ENCODE measurements around the gene ZBTB46.

ZBTB46 gene

DNA sequence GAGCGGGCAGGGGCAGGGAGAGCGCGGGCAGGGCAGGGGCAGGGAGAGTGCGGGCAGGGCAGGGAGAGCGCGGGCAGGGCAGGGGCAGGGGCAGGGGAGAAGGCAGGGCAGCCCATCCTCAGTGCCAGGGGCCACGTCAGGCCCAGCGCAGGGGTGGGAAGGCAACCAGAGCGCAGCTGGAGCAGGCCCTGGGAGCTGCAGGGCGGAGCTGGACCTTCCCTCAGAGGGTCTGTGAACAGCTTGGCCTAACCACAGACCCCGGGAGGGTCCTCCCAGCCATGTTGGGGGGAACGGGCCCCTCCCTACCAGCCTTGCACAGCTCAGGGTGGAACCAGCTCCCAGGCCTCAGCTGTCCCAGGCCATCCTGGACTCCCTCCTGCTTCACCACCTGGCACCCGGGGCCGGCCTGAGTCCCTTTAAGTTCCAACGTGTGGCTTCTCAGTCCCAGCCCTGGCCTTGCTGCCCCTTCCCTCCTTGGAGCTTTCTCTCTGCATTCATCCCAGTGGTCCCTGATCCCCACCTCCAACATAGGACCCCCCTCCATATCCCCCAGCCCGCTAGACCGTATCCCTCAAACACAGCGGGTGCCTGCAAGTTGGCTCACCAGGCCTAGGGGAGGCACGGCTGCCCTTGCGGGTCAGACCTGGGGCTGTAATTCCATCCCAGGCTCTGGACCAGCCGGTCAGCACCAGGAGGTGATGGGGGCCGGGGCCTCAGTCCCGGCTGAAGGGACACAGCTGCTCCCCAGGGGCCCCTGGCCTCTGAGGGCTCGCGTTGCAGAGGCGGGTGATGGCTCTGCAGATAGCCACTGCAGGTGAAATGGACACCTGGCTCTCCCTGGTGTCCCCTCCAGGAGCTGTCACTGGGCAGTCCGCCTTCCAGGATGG lies 5.6 kb upstream of the ZBTB46 start:
- no peak for FAIRE-seq

DNA sequence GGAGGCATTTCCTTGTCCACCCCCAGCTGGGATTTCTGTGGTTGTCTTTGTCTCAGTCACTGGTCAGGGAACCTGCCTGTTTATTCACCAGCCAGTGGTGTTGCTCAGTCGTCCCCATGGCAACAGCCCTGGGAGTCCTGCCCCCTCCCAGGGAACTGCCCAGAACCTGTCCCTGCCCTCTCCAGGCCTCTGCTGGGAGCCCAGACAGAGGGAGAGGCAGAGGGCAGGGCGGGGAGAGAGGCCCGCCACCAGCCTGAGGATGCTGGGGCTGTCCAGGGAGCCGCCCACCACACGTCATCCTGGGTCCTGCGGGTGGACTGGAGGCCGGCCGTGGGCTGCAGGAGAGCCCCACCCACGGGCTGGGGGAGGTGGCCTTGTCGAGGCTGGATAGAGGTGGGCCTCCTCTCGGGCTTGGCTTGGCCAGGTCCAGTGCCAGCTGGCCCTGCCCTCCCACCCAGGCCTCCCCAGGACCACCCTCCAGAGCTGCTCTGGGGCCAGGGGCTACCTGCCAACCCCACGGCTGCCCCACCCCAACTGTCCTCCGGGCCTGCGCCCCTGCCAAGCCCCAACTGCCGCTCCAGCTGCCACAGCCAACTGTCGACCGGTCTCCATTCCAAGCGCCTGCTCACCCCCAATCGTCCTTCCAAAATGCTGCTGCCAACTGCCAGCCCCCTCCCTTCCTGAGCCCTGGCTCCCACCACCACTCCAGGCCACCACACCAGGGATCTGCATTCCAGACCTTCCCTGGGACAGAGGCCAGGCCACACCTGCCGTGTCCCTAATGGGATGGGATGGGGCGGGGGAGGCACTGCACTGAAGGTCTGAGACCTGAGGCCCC lies 4.2 kb upstream of the ZBTB46 start:
- FAIRE-seq, result no peak

DNA sequence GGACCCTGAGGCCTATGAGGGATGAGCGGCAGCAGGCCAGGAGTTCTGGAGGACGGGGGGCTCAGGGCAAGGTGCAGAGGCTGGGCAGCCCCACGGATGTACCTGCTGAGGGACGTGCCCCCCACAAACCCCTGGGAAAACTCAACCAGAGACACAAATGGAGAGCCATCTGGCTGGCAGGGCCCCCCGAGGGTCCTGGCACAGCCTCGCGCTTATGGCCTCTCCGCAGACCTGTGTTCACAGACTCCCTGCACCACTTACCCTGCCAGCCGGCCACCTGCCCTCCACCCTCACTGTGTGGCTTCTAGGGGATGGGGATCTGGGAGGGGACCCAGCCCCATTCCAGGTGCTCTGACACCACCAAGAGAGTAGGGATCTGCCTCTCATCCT lies 3.4 kb upstream of the ZBTB46 start:
- FAIRE-seq, result no peak

DNA sequence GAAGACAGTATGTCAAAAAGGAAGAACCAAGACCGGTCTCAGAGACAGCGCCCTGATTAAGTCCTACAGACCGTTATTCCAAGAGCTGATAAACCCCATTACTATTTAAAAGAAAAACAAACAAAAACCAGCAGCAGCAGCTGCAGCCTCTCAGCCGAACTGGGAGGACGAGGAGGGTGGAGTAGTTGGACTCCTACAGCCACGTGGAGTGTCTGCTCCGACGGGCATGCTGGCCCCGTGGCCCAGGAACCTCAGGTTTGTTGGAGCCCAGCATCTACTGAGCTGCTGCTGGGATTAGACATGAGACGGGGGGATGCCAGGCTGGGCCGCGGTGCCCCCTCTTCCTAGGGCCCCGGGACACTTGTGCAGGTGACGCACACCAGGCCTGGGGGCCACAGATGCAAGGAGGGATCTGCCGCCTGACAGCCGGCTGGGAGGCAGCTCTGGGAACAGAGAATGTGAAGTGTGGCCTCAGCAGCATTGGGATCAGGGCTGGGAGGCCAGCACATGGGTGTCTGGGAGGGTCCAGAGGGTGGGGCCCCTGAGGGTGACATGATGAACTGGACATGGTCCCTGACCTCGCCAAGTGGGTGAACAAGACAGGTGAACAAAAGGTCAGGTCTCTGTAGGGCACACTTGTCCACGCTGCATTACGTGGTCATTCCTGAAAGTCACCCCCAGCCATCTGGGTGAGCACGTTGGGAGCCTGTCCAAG lies 2.9 kb upstream of the ZBTB46 start:
- no peak for FAIRE-seq

DNA sequence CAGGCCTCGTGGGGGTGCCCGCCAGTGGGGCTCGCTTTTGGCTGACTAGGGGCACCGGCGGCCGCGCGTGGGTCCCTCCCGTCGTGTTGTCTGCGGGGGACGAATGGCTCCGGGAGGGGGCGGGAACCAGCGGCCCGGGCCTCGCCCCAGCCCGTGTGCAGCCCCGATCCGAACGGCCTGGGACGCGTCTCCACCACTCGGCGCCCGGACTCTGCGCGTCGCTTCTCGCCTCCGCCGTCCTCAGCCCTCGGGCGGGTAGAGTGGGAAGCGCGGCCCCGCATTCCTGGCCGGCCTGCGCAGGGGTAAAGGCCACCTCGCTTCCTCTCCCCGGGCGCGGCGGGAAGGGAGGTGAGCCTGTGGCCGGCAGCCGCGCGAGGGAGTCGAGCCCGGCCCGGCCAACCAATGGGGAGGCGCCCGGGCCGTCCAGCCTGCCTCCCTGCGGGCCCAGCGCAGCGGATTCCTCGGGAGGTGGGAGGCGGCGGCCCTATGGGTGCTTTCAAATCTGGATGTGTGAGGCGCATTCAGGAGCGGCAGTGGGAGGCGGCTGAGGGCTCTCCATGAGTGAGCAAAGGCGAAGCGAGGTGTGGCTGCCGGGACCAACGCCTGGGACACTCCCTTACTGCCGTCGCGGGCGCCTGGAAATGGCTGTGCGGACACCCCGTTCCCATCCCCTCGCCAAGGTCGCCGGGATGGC lies 1.1 kb upstream of the ZBTB46 start:
- no peak for FAIRE-seq

DNA sequence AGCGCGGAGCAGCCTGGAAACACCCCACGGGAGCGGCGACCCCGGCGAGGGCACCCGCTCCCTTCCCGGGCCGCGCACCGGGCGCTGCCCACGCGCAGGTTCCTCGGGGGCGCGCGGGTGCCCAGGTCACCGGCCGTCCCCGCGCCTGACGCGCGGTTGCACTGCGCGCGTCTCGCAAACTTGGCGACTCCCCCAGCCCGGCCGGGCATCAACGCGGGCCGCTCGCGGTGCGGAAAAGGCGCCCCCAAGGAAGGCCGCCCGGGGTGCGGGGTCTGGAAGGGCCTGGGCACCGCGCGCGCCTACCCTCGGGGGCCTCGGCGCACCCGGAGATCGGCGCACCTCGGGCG lies 555 bp upstream of the ZBTB46 start:
- FAIRE-seq, result no peak

DNA sequence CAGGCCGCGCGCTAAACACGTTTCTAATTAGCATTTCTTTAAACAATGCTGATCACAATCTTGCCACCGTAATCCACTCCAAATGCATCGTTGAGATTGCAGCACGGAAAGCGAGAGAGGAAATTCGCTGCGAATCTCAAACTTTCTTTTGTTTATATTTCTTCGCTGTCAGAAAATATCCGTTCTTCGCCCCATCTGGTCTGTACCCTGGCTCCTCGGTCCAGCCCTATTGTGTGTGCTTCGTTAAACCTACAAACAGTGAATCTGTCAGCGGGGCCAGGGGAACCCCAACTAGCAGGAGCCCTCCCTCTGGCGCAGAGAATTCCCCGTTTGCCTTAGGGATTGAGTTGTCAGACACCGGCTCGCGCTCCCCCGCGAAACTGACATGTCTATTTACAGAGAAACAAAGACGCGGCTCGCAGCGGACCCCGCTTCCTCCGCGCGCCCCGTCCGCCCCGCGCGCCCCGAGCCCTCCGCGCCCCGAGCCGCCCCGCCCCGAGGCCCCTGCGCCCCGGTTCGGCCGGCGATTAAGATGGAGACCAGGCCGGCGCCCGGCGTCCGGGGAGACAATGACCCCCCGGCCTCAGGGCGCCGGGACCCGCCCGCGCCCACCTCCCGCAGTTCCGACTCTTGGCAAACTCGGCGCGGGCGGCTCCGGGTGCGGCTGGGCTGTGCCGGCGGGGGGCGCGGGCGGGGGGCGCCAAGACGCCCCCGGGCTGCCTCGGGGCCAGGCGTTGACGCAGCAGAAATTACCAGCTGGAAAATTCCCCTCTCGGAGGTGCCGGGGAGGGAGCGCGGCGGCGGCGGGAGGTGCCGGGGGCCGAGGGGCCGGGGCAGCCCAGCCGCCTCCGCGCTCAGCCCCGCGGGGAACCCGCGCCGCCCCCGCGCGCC lies 874 bp downstream of the ZBTB46 start:
- FAIRE-seq, result no peak

DNA sequence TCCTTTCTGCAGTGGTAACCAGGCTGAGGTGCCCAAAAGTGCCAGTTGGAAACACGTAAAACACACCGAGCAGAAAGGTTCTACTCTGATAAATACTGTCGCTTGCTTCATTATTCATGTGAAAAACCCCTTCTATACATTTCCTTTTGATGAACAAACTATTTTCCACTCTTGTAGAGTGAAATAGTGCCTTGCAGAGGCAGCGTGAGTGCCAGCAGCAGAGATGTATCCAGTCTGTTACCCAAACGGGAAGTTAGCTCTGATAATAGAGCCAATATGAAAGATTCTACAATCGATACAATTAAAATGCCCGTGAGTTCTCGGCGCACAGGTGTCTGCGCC lies 1.5 kb downstream of the ZBTB46 start:
- no peak for FAIRE-seq

DNA sequence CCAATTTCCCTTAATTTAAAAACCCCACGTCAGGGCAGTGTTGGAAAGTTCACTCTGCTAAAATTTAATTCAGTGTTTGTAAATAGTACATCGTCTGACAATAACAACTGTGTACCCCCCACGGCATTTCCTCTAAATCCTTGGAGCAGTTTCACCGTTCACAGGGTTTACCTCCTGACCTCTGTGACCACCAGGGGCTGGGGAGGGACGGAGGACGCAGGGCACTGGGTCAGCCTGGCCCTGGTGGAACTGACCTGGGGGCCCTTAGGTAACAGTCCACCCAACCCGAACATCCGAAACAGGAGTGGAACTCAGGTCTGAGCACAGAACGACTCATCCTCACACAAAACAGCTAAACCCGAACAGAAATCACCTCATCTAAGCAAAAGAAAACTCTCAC lies 2.1 kb downstream of the ZBTB46 start:
- no peak for FAIRE-seq

DNA sequence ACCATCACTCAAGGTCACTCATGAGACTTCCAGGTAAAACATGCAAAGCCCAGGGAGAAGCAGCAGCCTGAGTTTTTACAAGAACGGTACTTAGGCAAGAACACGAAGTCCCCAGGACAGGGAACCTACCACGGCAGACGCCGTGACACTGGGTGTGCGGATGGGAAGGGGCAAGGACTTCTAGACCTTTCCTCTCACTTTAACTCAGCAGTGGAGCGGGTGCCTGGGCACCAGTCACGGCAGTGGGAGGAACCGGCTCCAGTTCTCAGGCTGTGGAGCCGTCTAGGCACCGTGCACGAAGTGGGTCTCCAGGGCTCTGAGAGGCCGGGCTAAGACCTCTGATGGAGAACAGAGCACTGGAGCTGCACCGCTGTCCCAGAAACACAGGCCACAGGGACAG lies 2.5 kb downstream of the ZBTB46 start:
- no peak for FAIRE-seq

DNA sequence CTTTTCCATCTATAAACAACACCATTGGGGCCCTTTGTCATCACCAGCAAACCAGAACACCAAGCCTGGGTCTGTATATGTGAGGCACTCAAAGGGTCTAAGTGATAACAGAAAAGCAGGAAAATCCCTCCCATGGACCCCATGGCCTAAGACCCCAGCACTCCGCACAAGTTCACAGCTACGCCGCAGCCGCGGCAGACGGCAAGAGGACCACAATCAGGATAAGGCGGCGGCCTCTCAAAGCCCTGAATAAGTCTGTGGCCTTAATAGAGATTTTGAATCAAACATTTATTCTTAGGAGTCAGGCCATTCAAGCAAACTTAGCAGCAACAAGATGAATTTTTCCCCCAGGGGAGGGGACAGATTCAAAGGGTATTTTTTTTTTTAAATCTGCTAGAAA lies 2.9 kb downstream of the ZBTB46 start:
- FAIRE-seq, result no peak

DNA sequence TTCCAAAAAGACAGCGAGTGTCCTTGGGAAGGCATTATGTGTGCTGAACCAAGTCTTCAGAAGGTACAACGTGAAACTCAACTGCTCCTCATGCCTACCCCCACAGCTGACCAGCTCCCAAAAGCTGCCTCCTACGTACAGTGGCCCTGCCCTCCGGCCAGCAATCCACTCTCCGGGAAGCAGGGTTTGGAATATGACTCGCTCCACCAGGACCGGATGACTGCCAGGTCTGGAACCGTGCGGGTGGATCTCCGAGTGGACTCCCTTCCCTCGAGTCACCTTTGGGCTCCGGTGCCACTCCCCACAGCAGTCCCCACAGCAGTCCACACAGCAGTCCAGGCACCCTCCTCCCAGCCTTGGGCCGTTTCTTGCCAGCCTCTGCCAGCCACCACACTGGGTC lies 4.3 kb downstream of the ZBTB46 start:
- no peak for FAIRE-seq

DNA sequence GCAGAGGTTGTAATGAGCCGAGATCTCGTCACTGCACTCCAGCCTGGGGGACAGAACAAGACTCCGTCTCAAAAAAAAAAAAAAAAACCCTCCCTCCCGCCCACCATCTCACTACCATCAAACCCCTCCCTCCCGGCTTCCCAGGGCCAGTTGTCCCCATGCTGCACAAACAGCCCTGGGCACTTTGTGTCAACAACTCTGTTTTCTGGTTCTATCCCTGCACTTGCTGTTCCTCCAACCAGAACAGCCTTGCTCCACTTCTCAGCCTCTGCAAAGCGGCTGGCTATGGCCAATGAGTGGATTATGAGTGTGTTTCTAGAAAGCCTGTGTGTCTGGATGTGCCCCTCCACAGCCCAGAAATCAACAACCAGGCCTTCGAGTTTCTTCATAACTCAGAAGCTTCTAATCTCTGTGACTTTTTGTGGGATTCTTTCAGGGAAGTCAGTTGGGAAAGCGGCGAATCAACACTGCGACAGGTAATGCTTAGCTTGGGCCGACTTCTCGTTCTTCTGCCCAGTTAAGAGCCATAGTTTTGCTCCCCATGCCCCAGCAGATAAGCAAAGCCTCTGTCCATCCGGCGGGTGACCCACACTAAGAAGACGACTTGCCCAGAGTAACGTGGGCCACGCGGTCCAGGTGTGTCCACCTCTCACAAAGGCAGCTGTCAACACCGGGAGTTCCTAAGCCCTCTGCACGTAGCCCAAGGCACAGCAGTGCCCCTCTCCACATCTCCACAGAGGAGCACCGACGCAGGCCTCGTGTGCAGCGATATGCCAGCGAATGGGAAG lies 5.5 kb downstream of the ZBTB46 start:
- no peak for FAIRE-seq

DNA sequence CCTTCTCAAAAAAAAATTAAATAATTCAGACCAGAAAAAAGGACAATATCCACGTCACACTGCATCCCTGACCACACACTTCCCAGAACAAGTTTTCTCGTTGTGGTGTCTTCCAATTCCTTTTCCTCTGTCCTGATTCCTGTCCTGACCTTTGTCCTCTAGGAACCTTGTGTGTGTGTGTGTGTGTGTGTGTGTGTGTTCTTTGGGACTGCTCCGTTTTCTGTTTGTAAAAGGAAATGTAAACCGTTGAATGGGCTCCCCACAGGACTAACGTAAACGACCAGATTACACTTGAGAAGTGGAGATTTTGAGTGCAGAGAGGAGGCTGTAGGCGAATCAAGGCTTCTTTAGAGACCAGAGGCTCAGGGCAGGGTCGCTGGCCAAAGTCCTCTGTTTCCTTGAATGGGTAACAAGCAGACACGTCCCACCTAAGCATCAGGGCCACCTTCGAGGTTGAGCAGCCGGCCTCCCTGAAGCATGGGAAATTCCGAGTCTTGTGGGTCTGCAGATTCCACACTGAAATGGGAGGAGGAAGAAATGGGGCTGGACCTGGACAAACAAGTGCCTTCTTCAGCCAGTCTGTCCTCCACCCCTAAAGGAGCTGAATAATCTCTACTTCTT lies 7.3 kb downstream of the ZBTB46 start:
- FAIRE-seq, result no peak

DNA sequence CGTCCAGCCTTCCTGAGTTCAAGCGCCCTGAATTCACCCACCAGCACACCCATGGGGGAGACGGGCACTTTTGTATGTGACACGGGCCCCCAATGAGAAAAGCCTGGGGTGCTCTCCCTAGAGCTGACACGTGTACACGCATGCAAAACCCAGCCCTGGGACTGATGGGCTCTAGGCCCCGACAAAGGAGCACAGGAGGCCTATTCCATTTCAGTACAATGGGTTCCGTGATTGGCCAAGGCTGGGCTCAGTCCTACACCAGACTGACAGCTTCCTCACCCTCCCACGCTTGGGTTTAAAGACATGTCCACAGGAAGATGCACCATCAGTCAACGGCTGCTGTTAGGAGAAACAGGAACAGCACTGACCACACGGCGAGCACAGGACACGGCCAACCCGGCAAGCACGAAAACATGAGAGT lies 8.8 kb downstream of the ZBTB46 start:
- no peak for FAIRE-seq

DNA sequence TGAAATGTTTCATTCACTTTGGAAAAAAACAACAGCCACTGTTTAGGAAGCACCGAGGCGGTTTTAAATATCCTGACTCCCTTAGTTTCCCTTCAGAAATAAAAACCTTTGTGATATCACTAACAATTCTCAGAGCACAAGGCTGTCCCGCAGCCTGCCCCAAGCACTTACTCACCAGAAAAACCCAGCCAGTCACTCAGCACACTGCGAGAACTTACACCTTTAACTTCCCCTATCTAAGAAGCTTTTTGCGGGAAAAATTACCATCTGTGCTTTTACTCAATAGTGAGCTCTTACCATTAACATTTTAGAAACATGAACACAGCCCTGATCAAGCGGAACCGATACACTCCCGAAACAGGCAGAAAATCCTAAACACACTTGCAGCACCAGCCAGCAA lies 9.3 kb downstream of the ZBTB46 start:
- no peak for FAIRE-seq

DNA sequence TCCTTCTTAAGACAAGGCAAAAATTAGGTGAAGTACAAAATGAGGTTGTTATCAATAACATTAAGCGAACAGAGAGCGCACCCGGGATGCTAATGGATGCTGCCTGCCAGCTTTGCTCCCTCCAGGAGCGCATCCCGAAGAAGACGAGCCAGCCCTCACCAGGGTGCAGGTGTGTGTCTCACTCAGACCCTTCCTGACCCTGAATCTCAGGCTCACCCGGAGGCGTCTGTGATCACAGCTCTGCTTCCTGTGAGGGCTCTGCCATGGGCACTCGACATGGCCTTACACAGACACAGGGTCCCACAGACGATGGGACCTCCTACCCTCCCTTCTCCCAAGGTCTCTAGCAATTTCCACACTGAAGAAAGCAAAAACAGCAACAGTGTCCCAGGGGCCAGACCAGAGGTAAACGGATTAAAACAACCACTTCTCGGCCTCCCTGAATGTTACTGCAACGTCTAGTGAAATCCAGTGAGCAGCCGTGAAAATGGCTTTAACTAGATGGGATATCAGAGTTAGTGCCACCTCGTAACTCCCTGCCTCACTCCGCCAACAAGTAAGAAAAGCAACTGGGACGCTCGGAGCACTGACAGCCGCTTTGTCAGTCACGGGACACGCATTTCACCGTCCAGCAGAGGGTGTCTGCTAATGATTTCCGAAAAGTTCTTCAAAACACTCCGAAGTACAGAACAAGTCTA lies 11.7 kb downstream of the ZBTB46 start:
- no peak for FAIRE-seq

DNA sequence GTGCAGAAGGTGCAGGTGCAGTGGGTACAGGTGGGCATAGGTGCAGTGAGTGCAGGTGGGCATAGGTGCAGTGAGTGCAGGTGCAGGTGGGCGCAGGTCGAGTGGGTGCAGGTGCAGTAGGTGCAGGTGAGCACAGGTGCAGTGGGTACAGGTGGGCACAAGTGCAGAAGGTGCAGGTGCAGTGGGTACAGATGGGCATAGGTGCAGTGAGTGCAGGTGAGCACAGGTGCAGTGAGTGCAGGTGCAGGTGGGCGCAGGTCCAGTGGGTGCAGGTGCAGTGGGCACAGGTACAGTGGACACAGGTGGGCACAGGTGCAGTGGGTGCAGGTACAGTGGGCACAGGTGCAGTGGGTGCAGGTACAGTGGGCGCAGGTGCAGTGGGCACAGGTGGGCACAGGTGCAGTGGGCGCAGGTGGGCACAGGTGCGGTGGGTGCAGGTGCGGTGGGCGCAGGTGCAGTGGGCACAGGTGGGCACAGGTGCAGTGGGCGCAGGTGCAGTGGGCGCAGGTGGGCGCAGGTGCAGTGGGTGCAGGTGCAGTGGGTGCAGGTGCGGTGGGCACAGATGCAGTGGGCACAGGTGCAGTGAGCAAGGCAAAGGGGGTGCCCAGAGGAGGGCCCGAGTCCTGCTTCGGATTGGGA lies 15.3 kb downstream of the ZBTB46 start:
- FAIRE-seq, result no peak

DNA sequence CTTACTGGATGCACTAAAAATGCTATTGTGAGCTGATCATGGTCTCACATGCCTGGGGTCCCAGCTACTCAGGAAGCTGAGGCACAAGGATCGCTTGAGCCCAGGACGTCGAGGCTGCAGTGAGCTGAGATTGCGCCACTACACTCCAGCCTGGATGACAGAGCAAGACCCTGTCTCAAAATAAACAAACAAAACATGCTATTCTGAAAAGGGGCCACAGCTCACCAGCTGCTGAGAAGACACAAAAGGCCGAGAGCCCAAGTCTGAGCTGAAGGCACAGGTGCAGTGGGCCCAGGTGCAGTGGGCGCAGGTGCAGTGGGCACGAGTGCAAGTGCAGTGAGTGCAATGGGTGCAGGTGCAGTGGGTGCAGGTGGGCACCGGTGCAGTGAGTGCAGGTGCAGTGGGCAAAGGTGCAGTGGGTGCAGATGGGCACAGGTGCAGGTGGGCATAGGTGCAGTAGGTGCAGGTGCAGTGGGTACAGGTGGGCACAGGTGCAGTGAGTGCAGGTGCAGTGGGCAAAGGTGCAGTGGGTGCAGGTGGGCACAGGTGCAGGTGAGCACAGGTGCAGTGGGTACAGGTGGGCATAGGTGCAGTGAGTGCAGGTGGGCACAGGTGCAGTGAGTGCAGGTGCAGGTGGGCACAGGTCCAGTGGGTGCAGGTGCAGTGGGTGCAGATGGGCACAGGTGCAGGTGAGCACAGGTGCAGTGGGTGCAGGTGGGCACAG lies 16.0 kb downstream of the ZBTB46 start:
- FAIRE-seq, result no peak

Data from colon (tissue), 2 donors.